Right cardiac atrium (tissue), 5 donors: ENCODE measurements around the gene RRP9. TPM values are rescaled to one million over a fixed set of nuclear protein-coding genes. Genes with fewer than 3 reads are reported as not detected.
A peak's percentile ranks its signal among the peaks of the same experiment; 100 is the strongest.
"Not testable (repeated sequence)": the region's sequence is repeated elsewhere in the genome, so short reads cannot be mapped to it uniquely, and the experiment has no call there.

ENCODE experiments used
- ATAC-seq, 2 donors: fragments of 200-7000 bp; cut with Tn5 transposase; one replicate each; pipeline versions ENCODE4 v1.8.0 to v1.9.1; 2020; ENCODE audit warnings: moderate library complexity in 2 of 2, mild to moderate bottlenecking in 1 of 2
- DNase-seq, 3 donors: peaks; one replicate each; pipeline ENCODE4 v3.0.0-alpha.2; 2020
- H3K27ac ChIP-seq: one replicate; pipeline ENCODE4 v1.5.1; 2013; ENCODE audit warnings: mild to moderate bottlenecking, low read length, control low read depth, moderate library complexity
- H3K27me3 ChIP-seq: one replicate; pipeline ENCODE4 v1.6.1; 2013; ENCODE audit not compliant: control insufficient read depth, insufficient read depth
- H3K4me1 ChIP-seq: one replicate; pipeline ENCODE4 v1.6.1; 2013; ENCODE audit warnings: low read length; ENCODE audit not compliant: control insufficient read depth, insufficient read depth
- H3K4me3 ChIP-seq: one replicate; pipeline ENCODE4 v1.5.1; 2013; ENCODE audit warnings: low read length, control low read depth
- H3K9me3 ChIP-seq: one replicate; pipeline ENCODE4 v1.6.1; 2013; ENCODE audit warnings: low read length; ENCODE audit not compliant: control insufficient read depth
- WGBS: extraction: QIAGEN DNeasy Blood & Tissue Kit; methylation state at CpG from one replicate; pipeline ENCODE4 v1.1.7; 2013; 5-methylcytosine and 5-hydroxymethylcytosine counted together
- intact Hi-C, 4 donors: fragments of 100-400 bp; cut with DNase I; formaldehyde crosslinking; loops; one replicate each; pipeline versions ENCODE4 v1.11.0 to v1.14.0; 2022 to 2023
- polyA plus RNA-seq: library from polyadenylated mRNA; stranded (reverse); fragments of 200-250 nt; gene quantifications from one replicate; pipeline ENCODE4 v1.2.3, GENCODE V29; 2013
- total RNA-seq, 4 donors: library from RNA; stranded (reverse); fragmentation: NEBNext Ultra II Directional; extraction: Animal tissue kit (Norgen Biotek cat#: 25700); gene quantifications; one replicate each; pipeline ENCODE4 v1.2.1, GENCODE V29; 2021
- donor health status: healthy with polysubstance abuse.
- donor health status: DM: no; HTN: yes; CAD: no.
- donor health status: DM: no; HTN: no; CAD: no.
- donor health status: DM: no; HTN: yes; CAD: no; lungs with severe emphysema.
- donor health status: DM: yes; HTN: yes; CAD: no.

RRP9 gene
- total and polyA plus RNA-seq, 5 donors: 7.0 to 13.9 (median 9.4) TPM

- Histone ChIP-seq H3K4me1 (no peaks in the 10 kb centered on the region), H3K9me3 (no peaks in the 10 kb centered on the region), H3K27ac (no peak overlapping the region), H3K27me3 (no peaks in the 10 kb centered on the region), H3K4me3 (no peak overlapping the region)
- 92% methylated on average over 28 of the region's 28 CpGs for WGBS
- intact Hi-C loops: no loop called here
- ATAC-seq (no peak), DNase-seq (no peak)
Measured at GRCh38 chr3:51934991-51935885, 6.5 kb downstream of the RRP9 start.

GRCh38 chr3:51934139-51934850 lies 7.4 kb downstream of the RRP9 start:
- Histone ChIP-seq H3K27me3 (no peaks in the 10 kb centered on the region), H3K4me1 (no peaks in the 10 kb centered on the region), H3K27ac (no peak overlapping the region), H3K9me3 (no peaks in the 10 kb centered on the region), H3K4me3 (no peak overlapping the region)
- intact Hi-C loops: no loop called here
- no peak for ATAC-seq
- 95% methylated on average over 11 of the region's 11 CpGs for WGBS
- DNase-seq: no peak

- no peaks in the 10 kb centered on the region for H3K27me3 ChIP-seq
- DNase-seq (peak in 1 of 3 donors; percentile 43), ATAC-seq (no peak)
- WGBS: 92% methylated on average over 13 of the region's 13 CpGs
- no peak overlapping the region for H3K4me3 ChIP-seq
- H3K9me3 ChIP-seq: no peaks in the 10 kb centered on the region
- no peak overlapping the region for H3K27ac ChIP-seq
- H3K4me1 ChIP-seq: no peaks in the 10 kb centered on the region
- intact Hi-C loops: no loop called here
Measured at GRCh38 chr3:51933471-51934138, 8.1 kb downstream of the RRP9 start.

- no peak overlapping the region for H3K27ac ChIP-seq
- 92% methylated on average over 15 of the region's 15 CpGs for WGBS
- no peak overlapping the region for H3K4me3 ChIP-seq
- no peaks in the 10 kb centered on the region for H3K27me3 ChIP-seq
- intact Hi-C loops: no loop called here
- no peaks in the 10 kb centered on the region for H3K9me3 ChIP-seq
- DNase-seq (peak in 1 of 3 donors; percentile 12), ATAC-seq (no peak)
- H3K4me1 ChIP-seq: no peaks in the 10 kb centered on the region
Measured at GRCh38 chr3:51932471-51933370, 9.0 kb downstream of the RRP9 start.

- no peaks in the 10 kb centered on the region for H3K27me3 ChIP-seq
- no peak overlapping the region for H3K4me3 ChIP-seq
- WGBS: 89% methylated on average over 6 of the region's 6 CpGs
- intact Hi-C loops: no loop called here
- no peaks in the 10 kb centered on the region for H3K9me3 ChIP-seq
- DNase-seq: no peak
- H3K4me1 ChIP-seq: no peaks in the 10 kb centered on the region
- H3K27ac ChIP-seq: no peak overlapping the region
- no peak for ATAC-seq
Measured at GRCh38 chr3:51931756-51932155, 9.9 kb downstream of the RRP9 start.

- no peaks in the 10 kb centered on the region for H3K9me3 ChIP-seq
- DNase-seq (no peak), ATAC-seq (no peak)
- 100% methylated on average over 1 of the region's 1 CpG for WGBS
- no peaks in the 10 kb centered on the region for H3K4me1 ChIP-seq
- no peak overlapping the region for H3K4me3 ChIP-seq
- no peak overlapping the region for H3K27ac ChIP-seq
- H3K27me3 ChIP-seq: no peaks in the 10 kb centered on the region
- intact Hi-C loops: no loop called here
Measured at GRCh38 chr3:51930439-51930838, 11.3 kb downstream of the RRP9 start.

GRCh38 chr3:51929420-51930003 lies 12.2 kb downstream of the RRP9 start:
- ATAC-seq (peak in 1 of 2 donors; percentile 12), DNase-seq (no peak)
- H3K9me3 ChIP-seq: no peaks in the 10 kb centered on the region
- H3K27ac ChIP-seq: no peak overlapping the region
- 66% methylated on average over 5 of the region's 5 CpGs for WGBS
- intact Hi-C loops: no loop called here
- no peak overlapping the region for H3K4me3 ChIP-seq
- H3K27me3 ChIP-seq: no peaks in the 10 kb centered on the region
- H3K4me1 ChIP-seq: no peaks in the 10 kb centered on the region

GRCh38 chr3:51928981-51929380 lies 12.7 kb downstream of the RRP9 start:
- 84% methylated on average over 3 of the region's 3 CpGs for WGBS
- H3K4me3 ChIP-seq, H3K27me3 ChIP-seq, H3K27ac ChIP-seq, intact Hi-C loops, H3K4me1 ChIP-seq, DNase-seq, ATAC-seq, H3K9me3 ChIP-seq: not testable (repeated sequence)

- 94% methylated on average over 7 of the region's 7 CpGs for WGBS
- no peak overlapping the region for H3K27ac ChIP-seq
- no peak for DNase-seq
Measured at GRCh38 chr3:51928438-51928837, 13.3 kb downstream of the RRP9 start.

More at GRCh38 chr3:51928438-51928837, 13.3 kb downstream of the RRP9 start:
- Histone ChIP-seq H3K27me3 (no peaks in the 10 kb centered on the region), H3K9me3 (no peaks in the 10 kb centered on the region), H3K4me3 (no peak overlapping the region), H3K4me1 (no peaks in the 10 kb centered on the region)
- intact Hi-C loops: no loop called here
- peak in 1 of 2 donors; percentile 18 for ATAC-seq
